ENCODE results near the gene SURF2.

- TF ChIP-seq POLR2A (IDR thresholded peaks at IDR 0.05; ENCODE audit: low read length) (no peak), GATA1 (IDR thresholded peaks at IDR 0.05; ENCODE audit: low read depth, low read length) (no peak)
Observed at GRCh38 chr9:133340256-133340655, 16.1 kb upstream of the SURF2 start.
